ENCODE results near the gene MIER2.
A peak's percentile ranks its signal among the peaks of the same experiment; 100 is the strongest.
"Not testable (repeated sequence)": the region's sequence is repeated elsewhere in the genome, so short reads cannot be mapped to it uniquely, and the experiment has no call there.

MIER2 gene

GRCh38 chr19:355536-355935 lies 10.9 kb upstream of the MIER2 start:
- DNase-seq = not testable (repeated sequence)

- DNase-seq = no peak
These were observed 10.5 kb upstream of the MIER2 start for GRCh38 chr19:355134-355533.

GRCh38 chr19:351976-352625 lies 7.5 kb upstream of the MIER2 start:
- no peak for DNase-seq

GRCh38 chr19:347946-348861 lies 3.6 kb upstream of the MIER2 start:
- DNase-seq = no peak

GRCh38 chr19:345320-345879 lies 804 bp upstream of the MIER2 start:
- no peak for DNase-seq

- peak; percentile 45 for DNase-seq
These were observed 513 bp downstream of the MIER2 start for GRCh38 chr19:343941-344624.

GRCh38 chr19:343451-343931 lies 1.1 kb downstream of the MIER2 start:
- no peak for DNase-seq

- no peak for DNase-seq
These were observed 1.7 kb downstream of the MIER2 start for GRCh38 chr19:342801-343421.

GRCh38 chr19:342128-342455 lies 2.5 kb downstream of the MIER2 start:
- no peak for DNase-seq

- DNase-seq = no peak
These were observed 3.0 kb downstream of the MIER2 start for GRCh38 chr19:341386-342127.

- no peak for DNase-seq
These were observed 3.8 kb downstream of the MIER2 start for GRCh38 chr19:340620-341385.

- DNase-seq = no peak
These were observed 5.2 kb downstream of the MIER2 start for GRCh38 chr19:339262-339887.

GRCh38 chr19:338421-338820 lies 6.2 kb downstream of the MIER2 start:
- no peak for DNase-seq

GRCh38 chr19:336067-336614 lies 8.5 kb downstream of the MIER2 start:
- DNase-seq = no peak

- DNase-seq = no peak
These were observed 9.0 kb downstream of the MIER2 start for GRCh38 chr19:335486-336066.

- DNase-seq = no peak
These were observed 9.5 kb downstream of the MIER2 start for GRCh38 chr19:335072-335471.

GRCh38 chr19:334296-335071 lies 10.1 kb downstream of the MIER2 start:
- DNase-seq = no peak

- no peak for DNase-seq
These were observed 14.1 kb downstream of the MIER2 start for GRCh38 chr19:330503-330902.

- DNase-seq = no peak
These were observed 14.7 kb downstream of the MIER2 start for GRCh38 chr19:329876-330275.
